Epithelial cell of esophagus (primary cell): ENCODE results near the gene DNAJC11.
A peak's percentile ranks its signal among the peaks of the same experiment; 100 is the strongest.

ENCODE experiments used
- DNase-seq: peaks from one replicate; pipeline ENCODE4 v3.0.0; 2010; ENCODE audit warnings: low read depth
- H3K4me3 ChIP-seq: 2 replicates; pipeline ENCODE4 v1.5.1; 2011; ENCODE audit warnings: mild to moderate bottlenecking, low read length, control low read depth
- TF ChIP-seq, protein P1 (sequence below): IDR thresholded peaks from 2 replicates; pipeline ENCODE4 v1.5.1; 2011; ENCODE audit warnings: low read depth, mild to moderate bottlenecking, low read length, control low read depth, inconsistent platforms; ENCODE audit not compliant: insufficient read depth; ENCODE audit errors: missing control alignments

Gene DNAJC11

DNA sequence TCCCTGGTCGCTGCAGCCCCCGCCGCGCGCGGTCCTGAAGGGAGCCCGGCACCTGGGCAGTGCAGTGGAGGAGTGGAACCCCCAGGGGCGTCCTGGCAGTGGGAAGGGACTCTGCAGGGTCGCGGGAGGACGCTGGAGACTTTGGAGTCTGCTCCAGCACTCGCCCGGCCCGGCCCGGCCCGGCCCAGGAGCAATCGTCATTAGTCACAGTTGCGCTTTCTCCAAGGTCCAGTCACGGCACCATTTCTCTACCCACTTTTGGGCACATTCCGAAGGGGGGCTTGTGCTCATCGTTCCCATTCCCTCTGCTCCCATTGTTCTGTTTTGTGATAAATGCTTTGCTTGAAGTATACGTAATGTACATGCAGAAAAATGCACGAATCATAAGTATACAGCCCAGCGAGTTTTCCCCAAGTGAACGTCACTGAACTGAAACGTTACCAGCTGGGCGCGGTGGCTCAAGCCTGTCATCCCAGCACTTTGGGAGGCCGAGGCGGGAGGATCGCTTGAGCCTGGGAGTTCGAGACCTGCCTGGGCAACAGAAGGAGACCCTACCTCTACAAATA is 75.9 kb downstream of the DNAJC11 start:
- DNase-seq = peak; percentile 66
- H3K4me3 ChIP-seq = peak overlapping the region; percentile 67
- TF ChIP-seq, protein P1, sequence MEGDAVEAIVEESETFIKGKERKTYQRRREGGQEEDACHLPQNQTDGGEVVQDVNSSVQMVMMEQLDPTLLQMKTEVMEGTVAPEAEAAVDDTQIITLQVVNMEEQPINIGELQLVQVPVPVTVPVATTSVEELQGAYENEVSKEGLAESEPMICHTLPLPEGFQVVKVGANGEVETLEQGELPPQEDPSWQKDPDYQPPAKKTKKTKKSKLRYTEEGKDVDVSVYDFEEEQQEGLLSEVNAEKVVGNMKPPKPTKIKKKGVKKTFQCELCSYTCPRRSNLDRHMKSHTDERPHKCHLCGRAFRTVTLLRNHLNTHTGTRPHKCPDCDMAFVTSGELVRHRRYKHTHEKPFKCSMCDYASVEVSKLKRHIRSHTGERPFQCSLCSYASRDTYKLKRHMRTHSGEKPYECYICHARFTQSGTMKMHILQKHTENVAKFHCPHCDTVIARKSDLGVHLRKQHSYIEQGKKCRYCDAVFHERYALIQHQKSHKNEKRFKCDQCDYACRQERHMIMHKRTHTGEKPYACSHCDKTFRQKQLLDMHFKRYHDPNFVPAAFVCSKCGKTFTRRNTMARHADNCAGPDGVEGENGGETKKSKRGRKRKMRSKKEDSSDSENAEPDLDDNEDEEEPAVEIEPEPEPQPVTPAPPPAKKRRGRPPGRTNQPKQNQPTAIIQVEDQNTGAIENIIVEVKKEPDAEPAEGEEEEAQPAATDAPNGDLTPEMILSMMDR = no peak

DNA sequence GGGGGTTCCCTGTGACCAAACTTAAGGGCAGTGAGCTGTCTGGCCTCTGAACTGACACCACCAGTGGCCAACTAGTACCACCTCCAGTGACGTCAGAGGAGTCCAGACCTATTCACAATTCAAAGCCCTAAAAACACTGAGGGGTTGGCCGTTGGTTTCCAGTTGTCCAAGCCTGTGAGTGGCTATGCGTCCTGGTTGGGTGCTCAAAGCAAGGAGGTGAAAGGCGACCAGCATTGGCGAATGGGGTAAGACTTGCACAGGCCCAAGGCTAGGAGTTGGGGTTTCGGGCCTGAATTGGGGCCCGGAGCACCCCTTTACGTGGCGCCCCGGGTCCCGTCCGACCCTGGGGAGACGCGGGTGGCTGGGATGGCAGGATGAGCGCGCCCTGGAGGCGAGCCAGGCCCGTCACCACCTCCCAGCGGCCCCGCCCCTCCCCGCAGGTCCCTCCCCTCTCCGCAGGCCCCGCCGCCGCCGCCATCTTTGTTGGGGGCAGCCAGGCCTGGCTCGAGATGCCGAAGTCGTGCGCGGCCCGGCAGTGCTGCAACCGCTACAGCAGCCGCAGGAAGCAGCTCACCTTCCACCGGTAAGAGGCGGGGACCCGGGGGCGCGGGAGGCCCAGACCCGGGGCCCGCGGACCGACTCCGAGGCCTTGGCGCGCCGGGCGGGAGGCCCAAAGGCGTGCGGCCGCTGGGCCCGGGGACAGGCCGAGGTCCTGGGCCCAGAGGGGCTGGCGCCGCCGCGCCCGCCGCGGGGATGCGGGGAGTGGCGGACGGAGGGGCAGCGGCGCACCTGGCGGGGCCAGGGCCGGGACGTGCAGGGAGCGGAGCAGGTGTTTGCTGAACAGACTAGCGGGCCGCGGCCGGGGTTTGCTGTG is 76.7 kb downstream of the DNAJC11 start, which contains the start of gene THAP3:
Gene THAP3, plus strand, starts transcription at position 159 of the 874 bp plus-strand sequence. Its CDS starts 351 bp downstream, at position 510.
- TF ChIP-seq, protein P1 = no peak
- H3K4me3 ChIP-seq = peak within 1 kb of the TSS; percentile 67
- DNase-seq = peak; percentile 89

DNA sequence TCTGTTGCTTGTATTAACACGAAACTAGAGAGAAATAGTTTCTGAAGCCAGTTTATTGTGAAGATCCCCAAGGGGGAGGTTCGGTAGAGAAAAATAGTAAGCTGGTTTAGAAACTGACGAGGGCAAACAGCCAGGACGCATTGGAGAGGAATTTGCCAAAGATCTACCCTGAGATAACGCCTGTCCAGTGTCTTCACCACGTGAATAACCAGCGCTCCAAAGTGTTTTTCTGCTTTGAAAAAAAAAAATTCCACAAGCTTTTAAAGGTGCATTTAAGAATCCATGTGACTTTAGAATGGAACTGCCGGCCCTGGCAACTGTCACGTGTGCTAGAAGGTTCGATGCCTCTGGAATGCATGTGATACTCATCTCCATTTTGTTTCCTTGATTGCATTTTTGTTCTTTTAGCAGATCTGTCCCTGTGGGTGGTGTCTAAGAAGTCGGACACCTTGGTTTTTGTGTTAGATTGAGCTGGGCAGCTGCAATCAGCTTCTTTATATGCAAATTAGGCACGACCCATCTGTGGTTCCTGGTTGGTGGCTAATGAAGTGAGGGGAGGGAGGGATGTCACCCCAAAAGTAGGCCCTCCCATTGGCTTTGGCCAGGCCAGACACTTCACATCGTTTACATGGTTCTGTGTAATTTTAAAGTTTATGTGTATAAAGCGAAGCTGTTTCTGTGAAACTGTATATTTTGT is 78.2 kb downstream of the DNAJC11 start:
- TF ChIP-seq, protein P1 = no peak
- no peak for DNase-seq
- H3K4me3 ChIP-seq = no peak overlapping the region

DNA sequence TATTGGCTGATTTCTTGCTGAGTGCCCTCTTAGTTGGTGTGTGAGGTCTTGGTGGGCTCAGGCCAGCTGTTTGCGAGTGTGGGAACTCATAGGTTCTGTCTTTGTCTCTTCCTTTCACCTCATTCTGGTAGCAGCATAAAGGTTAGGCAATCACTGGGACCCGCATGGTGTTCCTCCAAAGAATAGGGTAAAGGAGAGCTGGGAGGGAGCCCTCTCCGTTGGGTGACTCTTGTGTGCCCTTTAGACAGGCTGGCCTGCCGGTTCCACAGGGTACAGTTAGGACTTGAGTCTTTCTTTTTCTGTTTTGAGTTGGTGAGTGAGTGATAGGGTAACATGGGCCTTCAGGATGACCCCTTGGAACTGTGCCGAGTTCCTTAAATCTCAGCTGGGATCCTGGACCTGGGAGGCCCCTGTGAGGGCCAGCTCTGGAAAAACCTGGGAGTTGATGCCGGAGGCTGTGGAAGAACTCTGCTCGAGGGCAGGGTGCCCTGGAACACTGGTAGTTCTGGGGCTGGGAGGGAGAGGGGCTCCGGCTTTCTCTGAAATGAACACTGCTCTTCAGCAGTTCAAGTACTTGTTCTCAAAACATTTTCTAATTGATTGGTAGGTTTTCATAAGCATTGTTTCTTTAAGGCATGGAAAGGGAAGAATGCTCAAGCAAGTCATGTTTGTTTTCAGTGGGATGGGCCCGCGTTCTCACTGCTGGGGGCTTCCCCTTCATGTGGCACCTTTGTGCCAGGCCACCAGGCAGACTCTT is 79.0 kb downstream of the DNAJC11 start:
- TF ChIP-seq, protein P1 = no peak
- DNase-seq = no peak
- H3K4me3 ChIP-seq = no peak overlapping the region

DNA sequence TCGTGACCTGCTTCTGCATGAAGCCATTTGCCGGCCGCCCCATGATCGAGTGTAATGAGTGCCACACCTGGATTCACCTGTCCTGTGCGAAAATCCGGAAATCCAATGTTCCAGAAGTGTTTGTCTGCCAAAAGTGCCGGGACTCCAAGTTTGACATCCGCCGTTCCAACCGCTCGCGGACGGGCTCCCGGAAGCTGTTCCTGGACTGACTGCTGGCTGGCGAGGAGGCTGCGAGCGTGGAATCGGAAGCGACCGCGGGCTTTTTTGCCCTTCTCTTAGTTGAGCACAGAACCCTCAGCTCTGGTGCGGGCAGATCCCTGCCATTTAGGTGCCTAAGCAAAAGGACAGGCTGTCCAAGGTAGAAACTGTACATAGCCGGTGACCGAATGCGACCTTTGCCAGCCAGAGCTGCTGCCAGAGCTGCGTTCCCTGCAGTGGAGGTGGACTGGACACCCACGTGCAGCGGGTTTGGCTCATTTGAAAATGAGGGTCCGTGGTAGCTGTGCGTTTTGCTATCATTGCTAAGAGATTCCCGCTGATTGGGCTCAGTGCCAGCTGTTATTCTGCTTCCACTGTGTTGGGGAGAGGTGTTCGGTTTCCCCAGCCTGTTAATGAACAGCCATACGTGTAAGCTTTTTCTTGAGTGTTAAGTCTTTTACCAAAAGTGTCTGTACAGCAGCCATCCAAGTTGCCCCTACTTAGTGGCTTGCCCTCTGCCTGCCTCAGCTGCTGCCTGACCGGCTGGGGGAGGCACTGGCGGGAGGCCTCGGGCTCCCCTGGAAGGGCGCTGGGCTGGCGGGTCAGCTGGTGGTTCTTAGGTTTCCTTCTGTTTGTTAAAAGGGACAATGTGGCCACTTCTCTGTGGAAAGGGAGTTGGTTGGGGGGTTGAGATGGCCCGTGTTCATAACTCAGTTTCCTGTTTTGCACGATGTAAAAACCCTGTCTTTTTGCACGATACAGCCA is 79.9 kb downstream of the DNAJC11 start:
- no peak overlapping the region for H3K4me3 ChIP-seq
- DNase-seq = no peak
- TF ChIP-seq, protein P1 = no peak

DNA sequence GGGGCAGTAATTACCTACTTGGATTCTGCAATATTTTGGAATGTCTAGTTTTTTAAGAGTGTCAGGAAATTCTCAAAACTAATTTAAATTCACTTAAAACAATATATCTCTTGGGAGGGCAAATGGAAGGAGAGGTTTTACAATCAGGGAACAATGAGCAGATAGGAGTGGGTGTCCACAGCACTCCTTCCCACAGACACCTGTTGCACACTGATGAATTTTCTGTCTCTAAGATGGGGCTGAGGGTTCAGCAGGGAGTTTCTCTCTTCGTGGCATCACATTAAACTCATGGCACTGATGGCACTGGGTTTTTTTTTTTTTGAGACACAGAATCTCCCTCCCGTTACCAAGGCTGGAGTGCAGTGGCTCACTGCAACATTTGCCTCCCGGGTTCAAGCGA is 82.6 kb downstream of the DNAJC11 start:
- TF ChIP-seq, protein P1 = no peak
- no peak for DNase-seq
- H3K4me3 ChIP-seq = no peak overlapping the region
